ENCODE measurements around the gene SLC9C1. TPM values are rescaled to one million over a fixed set of nuclear protein-coding genes. Genes with fewer than 3 reads are reported as not detected.

SLC9C1 gene
- total RNA-seq, 1 experiment from 2014 or later: not detected

DNA sequence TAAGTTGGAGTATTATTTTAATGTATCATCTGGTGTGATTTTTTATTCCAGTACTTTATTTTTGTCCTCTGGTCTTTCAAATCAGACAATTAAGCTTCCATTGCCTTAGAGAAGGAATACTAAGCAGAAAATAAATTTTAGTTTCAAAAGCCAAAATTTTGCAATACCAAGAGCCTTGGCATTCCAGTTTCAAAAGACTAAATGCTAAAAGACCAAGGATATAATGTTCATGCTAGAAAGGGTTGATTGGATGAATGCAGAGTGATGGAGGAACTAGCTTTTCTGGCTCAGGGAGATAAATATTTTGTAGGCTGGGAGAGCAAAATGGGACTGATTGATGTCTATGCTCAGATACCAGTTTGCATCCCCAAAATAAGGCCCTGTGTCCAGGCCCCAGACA, 45.1 kb upstream of the SLC9C1 start:
- Histone ChIP-seq H3K4me3 (ENCODE audit: low read length) (no peak overlapping the region), H3K27ac (ENCODE audit: low read length) (no peak overlapping the region), H3K9me3 (ENCODE audit: low read length) (no peaks in the 10 kb centered on the region), H3K4me1 (ENCODE audit: insufficient read depth, low read length) (no peaks in the 10 kb centered on the region), H3K9ac (ENCODE audit: low read length) (no peak overlapping the region), H4K20me1 (ENCODE audit: low read length) (peaks cover 3% of the 10 kb centered on the region; the same call in 1 of the 2 replicates), H3K9me2 (replicated peaks; ENCODE audit: low read length) (no peaks in the 10 kb centered on the region), H3K4me2 (ENCODE audit: low read length) (no peak overlapping the region), H3K79me2 (ENCODE audit: low read length) (no peaks in the 10 kb centered on the region), H3K36me3 (ENCODE audit: low read depth, low read length) (no peaks in the 10 kb centered on the region), H3K27me3 (ENCODE audit: low read length) (peaks cover 88% of the 10 kb centered on the region), H2AFZ (ENCODE audit: low read length) (no peak overlapping the region), H3F3A (ENCODE audit: low read length, unreplicated experiment) (no peaks in the 10 kb centered on the region)
- ChIA-PET POLR2A (ENCODE audit: unreplicated experiment) (no interaction called here), CTCF (no interaction called here)
- DNase-seq (no peak), ATAC-seq (no peak)
- no peak for TF ChIP-seq EZH2phosphoT487 (IDR thresholded peaks at IDR 0.05; ENCODE audit: borderline replicate concordance, low read length)
- TF ChIP-seq, protein P1, sequence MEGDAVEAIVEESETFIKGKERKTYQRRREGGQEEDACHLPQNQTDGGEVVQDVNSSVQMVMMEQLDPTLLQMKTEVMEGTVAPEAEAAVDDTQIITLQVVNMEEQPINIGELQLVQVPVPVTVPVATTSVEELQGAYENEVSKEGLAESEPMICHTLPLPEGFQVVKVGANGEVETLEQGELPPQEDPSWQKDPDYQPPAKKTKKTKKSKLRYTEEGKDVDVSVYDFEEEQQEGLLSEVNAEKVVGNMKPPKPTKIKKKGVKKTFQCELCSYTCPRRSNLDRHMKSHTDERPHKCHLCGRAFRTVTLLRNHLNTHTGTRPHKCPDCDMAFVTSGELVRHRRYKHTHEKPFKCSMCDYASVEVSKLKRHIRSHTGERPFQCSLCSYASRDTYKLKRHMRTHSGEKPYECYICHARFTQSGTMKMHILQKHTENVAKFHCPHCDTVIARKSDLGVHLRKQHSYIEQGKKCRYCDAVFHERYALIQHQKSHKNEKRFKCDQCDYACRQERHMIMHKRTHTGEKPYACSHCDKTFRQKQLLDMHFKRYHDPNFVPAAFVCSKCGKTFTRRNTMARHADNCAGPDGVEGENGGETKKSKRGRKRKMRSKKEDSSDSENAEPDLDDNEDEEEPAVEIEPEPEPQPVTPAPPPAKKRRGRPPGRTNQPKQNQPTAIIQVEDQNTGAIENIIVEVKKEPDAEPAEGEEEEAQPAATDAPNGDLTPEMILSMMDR (conservative IDR thresholded peaks at IDR 0.05; ENCODE audit: low read depth, low read length): no peak
- no peak for TF ChIP-seq EZH2 (IDR thresholded peaks at IDR 0.05; ENCODE audit: low read length, unreplicated experiment)
- intact Hi-C loops (cut with micrococcal nuclease): no loop called here
- no TSS peak for BruUV-seq (replicated peaks)

DNA sequence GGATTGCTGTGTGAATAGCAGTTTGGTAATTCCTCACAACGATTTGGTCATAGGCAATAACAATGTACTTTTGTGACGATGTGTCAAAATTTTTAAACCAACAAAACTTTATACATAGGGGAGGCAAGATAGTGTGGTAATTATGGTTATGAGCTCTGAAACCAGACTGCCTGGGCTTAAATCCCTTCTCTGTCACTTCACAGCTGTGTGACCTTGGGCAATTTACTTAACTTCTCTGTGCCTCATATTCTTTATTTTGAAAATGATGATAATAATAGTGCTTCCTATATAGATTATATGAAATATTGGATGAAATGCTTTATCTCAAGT, 44.7 kb upstream of the SLC9C1 start:
- Histone ChIP-seq H3K9me3 (ENCODE audit: low read length) (no peaks in the 10 kb centered on the region), H3F3A (ENCODE audit: low read length, unreplicated experiment) (no peaks in the 10 kb centered on the region), H3K27ac (ENCODE audit: low read length) (no peak overlapping the region), H3K4me1 (ENCODE audit: insufficient read depth, low read length) (no peaks in the 10 kb centered on the region), H3K36me3 (ENCODE audit: low read depth, low read length) (no peaks in the 10 kb centered on the region), H3K27me3 (ENCODE audit: low read length) (peaks cover 88% of the 10 kb centered on the region), H4K20me1 (ENCODE audit: low read length) (peaks cover 3% of the 10 kb centered on the region; the same call in 1 of the 2 replicates), H2AFZ (ENCODE audit: low read length) (no peak overlapping the region), H3K4me3 (ENCODE audit: low read length) (no peak overlapping the region), H3K4me2 (ENCODE audit: low read length) (no peak overlapping the region), H3K9me2 (replicated peaks; ENCODE audit: low read length) (no peaks in the 10 kb centered on the region), H3K79me2 (ENCODE audit: low read length) (no peaks in the 10 kb centered on the region), H3K9ac (ENCODE audit: low read length) (no peak overlapping the region)
- intact Hi-C loops (cut with micrococcal nuclease): no loop called here
- BruUV-seq (replicated peaks): no TSS peak
- ChIA-PET CTCF (no interaction called here), POLR2A (ENCODE audit: unreplicated experiment) (no interaction called here)
- no peak for TF ChIP-seq EZH2phosphoT487 (IDR thresholded peaks at IDR 0.05; ENCODE audit: borderline replicate concordance, low read length)
- DNase-seq (no peak), ATAC-seq (no peak)

DNA sequence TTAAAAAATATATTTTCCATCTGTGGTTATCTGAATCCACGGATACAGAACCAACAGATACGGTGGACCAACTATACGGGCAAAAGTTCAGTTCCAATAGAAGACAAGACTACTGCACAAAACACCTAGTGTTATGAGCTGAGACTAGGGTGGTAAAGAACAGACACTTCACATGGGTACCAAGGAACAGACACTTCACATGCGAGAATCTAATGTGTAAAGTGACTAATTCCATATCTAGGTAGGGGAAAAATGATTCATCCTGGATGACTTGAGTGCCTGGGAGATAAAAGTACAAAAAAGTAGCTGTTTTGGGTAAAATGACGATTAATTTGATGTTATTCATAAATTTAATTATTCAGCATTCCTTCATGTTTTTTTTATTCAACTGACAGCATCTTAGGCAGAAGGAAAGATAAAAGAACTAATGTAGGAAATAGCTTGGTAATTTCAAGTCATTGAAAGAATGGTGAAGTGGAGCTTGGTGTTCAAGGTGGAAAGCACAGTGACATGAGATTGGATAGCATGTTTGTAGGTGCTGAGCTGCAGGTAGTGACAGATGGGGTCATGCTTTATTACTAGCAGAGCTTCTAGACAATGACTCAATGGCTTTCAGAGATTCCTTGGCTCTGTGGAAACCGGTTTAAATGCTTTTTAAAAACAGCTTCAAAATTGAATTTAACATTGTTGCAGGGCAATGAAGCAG, 44.2 kb upstream of the SLC9C1 start:
- intact Hi-C loops (cut with micrococcal nuclease): no loop called here
- TF ChIP-seq EZH2 (IDR thresholded peaks at IDR 0.05; ENCODE audit: low read length, unreplicated experiment) (no peak), EZH2phosphoT487 (IDR thresholded peaks at IDR 0.05; ENCODE audit: borderline replicate concordance, low read length) (no peak)
- TF ChIP-seq, protein P1 (conservative IDR thresholded peaks at IDR 0.05; ENCODE audit: low read depth, low read length): no peak
- Histone ChIP-seq H3K9ac (ENCODE audit: low read length) (no peak overlapping the region), H3K4me3 (ENCODE audit: low read length) (no peak overlapping the region), H3K9me2 (replicated peaks; ENCODE audit: low read length) (no peaks in the 10 kb centered on the region), H3K36me3 (ENCODE audit: low read depth, low read length) (no peaks in the 10 kb centered on the region), H4K20me1 (ENCODE audit: low read length) (peaks cover 3% of the 10 kb centered on the region; the same call in 1 of the 2 replicates), H3K27me3 (ENCODE audit: low read length) (peaks cover 88% of the 10 kb centered on the region), H3K9me3 (ENCODE audit: low read length) (no peaks in the 10 kb centered on the region), H3K4me2 (ENCODE audit: low read length) (no peak overlapping the region), H2AFZ (ENCODE audit: low read length) (no peak overlapping the region), H3K79me2 (ENCODE audit: low read length) (no peaks in the 10 kb centered on the region), H3K27ac (ENCODE audit: low read length) (no peak overlapping the region), H3F3A (ENCODE audit: low read length, unreplicated experiment) (no peaks in the 10 kb centered on the region), H3K4me1 (ENCODE audit: insufficient read depth, low read length) (no peaks in the 10 kb centered on the region)
- no peak for DNase-seq
- no peak for ATAC-seq
- ChIA-PET CTCF (no interaction called here), POLR2A (ENCODE audit: unreplicated experiment) (no interaction called here)
- BruUV-seq (replicated peaks): no TSS peak
